ENCODE measurements around the gene DYNC1I1. TPM values are rescaled to one million over a fixed set of nuclear protein-coding genes. Genes with fewer than 3 reads are reported as not detected.
A peak's percentile ranks its signal among the peaks of the same experiment; 100 is the strongest.

DYNC1I1 gene
- total RNA-seq, 1 donor from 2014 or later = not detected

DNA sequence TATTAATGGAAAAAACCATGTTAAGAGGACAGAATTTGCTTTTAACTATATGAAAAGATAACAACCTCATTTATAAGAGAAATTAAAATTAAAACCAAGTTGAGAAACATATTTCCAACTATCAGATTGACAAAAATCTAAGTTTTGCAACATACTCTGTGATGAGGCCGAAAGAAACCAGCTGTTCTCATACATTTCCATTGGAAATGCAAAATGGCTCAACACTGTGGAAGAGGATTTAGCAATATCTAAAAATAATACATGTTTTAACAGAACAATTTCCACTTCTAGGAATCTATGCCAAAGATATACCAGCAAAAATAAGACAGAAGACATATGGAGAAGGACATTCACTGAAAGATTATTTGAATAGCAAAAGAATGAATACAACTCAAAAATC, 268.8 kb downstream of the DYNC1I1 start:
- Histone ChIP-seq H3K27me3 (ENCODE audit: control insufficient read depth, insufficient read depth, low read length) (no peaks in the 10 kb centered on the region), H3K4me3 (ENCODE audit: low read depth, low read length) (no peak overlapping the region), H3K36me3 (ENCODE audit: control insufficient read depth, insufficient read depth, low read length) (no peaks in the 10 kb centered on the region)
- no peak for DNase-seq (ENCODE audit: low read depth)
- TF ChIP-seq, protein P1, sequence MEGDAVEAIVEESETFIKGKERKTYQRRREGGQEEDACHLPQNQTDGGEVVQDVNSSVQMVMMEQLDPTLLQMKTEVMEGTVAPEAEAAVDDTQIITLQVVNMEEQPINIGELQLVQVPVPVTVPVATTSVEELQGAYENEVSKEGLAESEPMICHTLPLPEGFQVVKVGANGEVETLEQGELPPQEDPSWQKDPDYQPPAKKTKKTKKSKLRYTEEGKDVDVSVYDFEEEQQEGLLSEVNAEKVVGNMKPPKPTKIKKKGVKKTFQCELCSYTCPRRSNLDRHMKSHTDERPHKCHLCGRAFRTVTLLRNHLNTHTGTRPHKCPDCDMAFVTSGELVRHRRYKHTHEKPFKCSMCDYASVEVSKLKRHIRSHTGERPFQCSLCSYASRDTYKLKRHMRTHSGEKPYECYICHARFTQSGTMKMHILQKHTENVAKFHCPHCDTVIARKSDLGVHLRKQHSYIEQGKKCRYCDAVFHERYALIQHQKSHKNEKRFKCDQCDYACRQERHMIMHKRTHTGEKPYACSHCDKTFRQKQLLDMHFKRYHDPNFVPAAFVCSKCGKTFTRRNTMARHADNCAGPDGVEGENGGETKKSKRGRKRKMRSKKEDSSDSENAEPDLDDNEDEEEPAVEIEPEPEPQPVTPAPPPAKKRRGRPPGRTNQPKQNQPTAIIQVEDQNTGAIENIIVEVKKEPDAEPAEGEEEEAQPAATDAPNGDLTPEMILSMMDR (IDR thresholded peaks at IDR 0.05; ENCODE audit: insufficient read depth, low read length, severe bottlenecking) = no peak
- FAIRE-seq = no peak

DNA sequence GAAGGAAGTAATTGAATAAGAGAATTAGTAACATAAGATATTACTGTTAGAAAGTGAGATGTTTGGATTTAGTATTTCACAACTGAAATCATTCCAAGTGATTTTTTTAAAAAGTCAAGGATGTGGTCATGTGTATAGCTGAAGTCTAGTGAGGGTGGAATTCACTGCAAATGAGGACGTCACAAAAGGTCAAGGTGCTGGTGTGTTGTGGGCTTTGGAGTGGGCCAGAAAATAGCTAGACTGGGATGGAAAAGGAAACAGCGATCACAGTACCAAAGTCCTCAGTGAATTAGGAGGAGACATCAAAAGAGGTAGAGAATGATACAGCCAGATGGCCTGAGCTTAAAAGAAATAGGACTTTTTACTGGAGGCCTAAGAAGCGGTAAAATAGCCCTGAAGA, 272.8 kb downstream of the DYNC1I1 start:
- H3K4me3 ChIP-seq (ENCODE audit: low read depth, low read length) = no peak overlapping the region
- no peaks in the 10 kb centered on the region for H3K36me3 ChIP-seq (ENCODE audit: control insufficient read depth, insufficient read depth, low read length)
- DNase-seq (ENCODE audit: low read depth) = no peak
- H3K27me3 ChIP-seq (ENCODE audit: control insufficient read depth, insufficient read depth, low read length) = no peaks in the 10 kb centered on the region
- no peak for FAIRE-seq
- TF ChIP-seq, protein P1 (IDR thresholded peaks at IDR 0.05; ENCODE audit: insufficient read depth, low read length, severe bottlenecking) = no peak

DNA sequence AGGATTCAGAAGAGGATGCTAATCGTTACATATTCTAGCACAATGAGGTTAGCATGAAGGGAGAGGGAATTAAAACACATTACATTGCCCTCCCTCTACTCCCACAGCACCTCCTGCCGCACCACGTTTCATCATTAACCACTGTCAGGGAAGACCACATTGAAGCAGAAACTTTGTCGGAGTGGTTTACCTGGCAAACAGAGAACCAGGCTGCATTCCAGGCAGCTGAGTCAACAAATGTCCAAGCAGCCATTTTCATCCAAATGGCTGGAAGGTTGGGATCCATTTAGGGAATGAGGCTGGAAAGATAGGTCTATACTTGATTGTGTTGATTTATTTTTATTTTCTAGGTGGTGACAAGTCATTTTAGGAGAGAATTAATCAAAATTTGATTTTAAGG, 273.6 kb downstream of the DYNC1I1 start:
- H3K4me3 ChIP-seq (ENCODE audit: low read depth, low read length) = no peak overlapping the region
- H3K36me3 ChIP-seq (ENCODE audit: control insufficient read depth, insufficient read depth, low read length) = no peaks in the 10 kb centered on the region
- TF ChIP-seq, protein P1 (IDR thresholded peaks at IDR 0.05; ENCODE audit: insufficient read depth, low read length, severe bottlenecking) = no peak
- DNase-seq (ENCODE audit: low read depth) (peak; percentile 22), FAIRE-seq (no peak)
- H3K27me3 ChIP-seq (ENCODE audit: control insufficient read depth, insufficient read depth, low read length) = no peaks in the 10 kb centered on the region

DNA sequence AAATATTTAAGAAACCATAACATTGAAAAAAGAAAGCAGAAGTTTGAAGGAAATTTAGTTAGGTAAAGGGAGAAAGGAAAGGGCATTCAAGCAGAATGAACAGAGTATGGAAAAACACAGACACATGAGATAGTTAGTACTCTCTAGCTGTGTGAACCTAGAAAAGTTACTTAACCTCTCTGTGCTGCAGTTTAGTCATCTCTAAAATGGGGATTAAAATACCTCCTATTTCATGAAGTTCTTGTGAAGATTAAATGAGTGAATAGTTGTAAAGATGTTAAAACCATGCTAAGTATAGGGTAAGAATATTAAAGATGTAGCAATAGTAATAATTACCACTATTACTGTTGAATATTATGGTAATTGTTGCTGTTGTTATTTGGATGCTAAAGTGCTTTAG, 279.9 kb downstream of the DYNC1I1 start:
- TF ChIP-seq, protein P1 (IDR thresholded peaks at IDR 0.05; ENCODE audit: insufficient read depth, low read length, severe bottlenecking) = no peak
- FAIRE-seq (no peak), DNase-seq (ENCODE audit: low read depth) (no peak)
- no peaks in the 10 kb centered on the region for H3K36me3 ChIP-seq (ENCODE audit: control insufficient read depth, insufficient read depth, low read length)
- H3K4me3 ChIP-seq (ENCODE audit: low read depth, low read length) = no peak overlapping the region
- H3K27me3 ChIP-seq (ENCODE audit: control insufficient read depth, insufficient read depth, low read length) = no peaks in the 10 kb centered on the region

DNA sequence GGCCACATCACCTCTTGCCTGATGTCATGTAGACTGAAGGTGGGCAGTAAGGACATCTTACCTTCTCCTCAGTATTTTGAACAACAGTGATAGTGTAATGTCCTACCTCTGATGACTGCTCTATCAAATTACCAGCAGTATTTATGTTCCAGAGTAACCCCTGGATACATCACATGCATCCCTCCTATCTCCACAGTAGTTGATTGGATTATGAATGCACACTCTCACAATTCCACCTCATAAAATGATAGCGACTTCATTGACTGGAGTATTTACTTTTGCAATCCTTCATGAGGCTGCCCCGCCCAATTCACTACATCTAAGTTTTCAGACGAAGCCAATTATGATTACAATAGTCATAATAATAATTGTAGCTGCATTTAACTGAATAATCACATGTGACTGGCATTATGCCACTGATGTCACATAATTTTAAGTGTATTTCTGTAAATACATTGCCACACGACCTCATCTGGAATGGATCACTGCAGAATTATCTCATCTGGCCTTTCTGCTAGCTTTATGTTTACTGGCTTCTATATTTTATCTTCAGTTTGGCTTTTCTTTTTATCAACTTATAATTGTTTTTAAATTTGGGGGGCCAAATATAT, 280.6 kb downstream of the DYNC1I1 start:
- TF ChIP-seq, protein P1 (IDR thresholded peaks at IDR 0.05; ENCODE audit: insufficient read depth, low read length, severe bottlenecking) = no peak
- Histone ChIP-seq H3K36me3 (ENCODE audit: control insufficient read depth, insufficient read depth, low read length) (no peaks in the 10 kb centered on the region), H3K27me3 (ENCODE audit: control insufficient read depth, insufficient read depth, low read length) (no peaks in the 10 kb centered on the region), H3K4me3 (ENCODE audit: low read depth, low read length) (no peak overlapping the region)
- no peak for FAIRE-seq
- DNase-seq (ENCODE audit: low read depth) = no peak

DNA sequence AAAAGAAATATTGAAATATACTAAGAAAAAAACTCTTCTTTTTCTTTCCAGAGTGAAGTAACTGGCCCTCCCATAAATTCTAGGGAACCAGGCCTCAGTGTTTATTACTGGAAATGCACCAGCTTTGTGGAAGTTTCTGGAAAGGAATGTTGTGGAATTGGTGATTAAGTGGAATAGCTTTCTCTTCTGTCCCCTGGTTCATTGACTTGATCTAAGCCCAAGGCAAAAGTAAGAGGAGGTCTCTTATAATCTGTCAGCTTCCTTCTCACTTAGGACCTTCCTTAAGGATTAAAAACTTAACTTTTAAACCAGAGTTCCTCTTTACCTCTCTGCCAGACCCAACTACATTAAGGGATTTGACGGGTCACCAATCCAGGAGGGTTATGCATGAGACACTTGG, 283.4 kb downstream of the DYNC1I1 start:
- Histone ChIP-seq H3K27me3 (ENCODE audit: control insufficient read depth, insufficient read depth, low read length) (no peaks in the 10 kb centered on the region), H3K4me3 (ENCODE audit: low read depth, low read length) (no peak overlapping the region), H3K36me3 (ENCODE audit: control insufficient read depth, insufficient read depth, low read length) (no peaks in the 10 kb centered on the region)
- FAIRE-seq (no peak), DNase-seq (ENCODE audit: low read depth) (no peak)
- TF ChIP-seq, protein P1 (IDR thresholded peaks at IDR 0.05; ENCODE audit: insufficient read depth, low read length, severe bottlenecking) = no peak

Measured in bronchial epithelial cell (primary cell).